NCI-H2107 treated with DMSO at 0.1 percent for 48 hours (cell line): ENCODE measurements around the gene HLTF.
A peak's percentile ranks its signal among the peaks of the same experiment; 100 is the strongest.
"Not testable (repeated sequence)": the region's sequence is repeated elsewhere in the genome, so short reads cannot be mapped to it uniquely, and the experiment has no call there.

Experiments
- DNase-seq: peaks from one replicate; lab custom pipeline; 2025; ENCODE audit not compliant: unreplicated experiment; lab: John Stamatoyannopoulos, UW

HLTF gene

DNA sequence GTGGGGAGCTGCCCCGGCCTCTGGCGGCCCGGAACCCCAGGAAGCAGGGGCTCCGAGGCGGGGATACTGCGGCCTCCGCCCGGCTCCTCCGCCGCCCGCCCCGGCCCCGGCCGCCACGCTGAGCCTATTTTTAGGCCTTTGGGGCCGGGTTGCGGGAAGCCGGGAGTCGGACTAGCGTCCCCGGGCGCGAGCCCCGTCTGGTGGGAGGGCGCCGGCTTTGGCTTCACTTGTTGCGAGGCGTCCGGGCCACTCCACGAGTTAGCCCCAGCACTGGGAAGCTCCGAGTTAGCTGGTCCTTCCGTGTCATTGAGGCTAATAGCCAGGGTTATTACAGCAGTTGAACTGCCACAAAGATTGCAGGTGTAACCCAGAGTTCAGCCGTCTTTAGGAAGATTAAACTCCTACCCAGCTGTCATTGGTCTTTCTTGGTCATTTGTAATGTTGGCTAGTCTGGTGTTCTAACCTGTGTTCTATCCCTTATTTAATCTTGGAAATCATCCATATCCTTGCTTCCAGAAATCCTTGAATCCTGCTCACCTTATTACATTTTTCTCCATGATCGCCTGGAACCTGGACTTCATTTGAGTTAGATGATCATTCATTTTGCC is 94.2 kb downstream of the HLTF start:
- DNase-seq, result peak; percentile 30

DNA sequence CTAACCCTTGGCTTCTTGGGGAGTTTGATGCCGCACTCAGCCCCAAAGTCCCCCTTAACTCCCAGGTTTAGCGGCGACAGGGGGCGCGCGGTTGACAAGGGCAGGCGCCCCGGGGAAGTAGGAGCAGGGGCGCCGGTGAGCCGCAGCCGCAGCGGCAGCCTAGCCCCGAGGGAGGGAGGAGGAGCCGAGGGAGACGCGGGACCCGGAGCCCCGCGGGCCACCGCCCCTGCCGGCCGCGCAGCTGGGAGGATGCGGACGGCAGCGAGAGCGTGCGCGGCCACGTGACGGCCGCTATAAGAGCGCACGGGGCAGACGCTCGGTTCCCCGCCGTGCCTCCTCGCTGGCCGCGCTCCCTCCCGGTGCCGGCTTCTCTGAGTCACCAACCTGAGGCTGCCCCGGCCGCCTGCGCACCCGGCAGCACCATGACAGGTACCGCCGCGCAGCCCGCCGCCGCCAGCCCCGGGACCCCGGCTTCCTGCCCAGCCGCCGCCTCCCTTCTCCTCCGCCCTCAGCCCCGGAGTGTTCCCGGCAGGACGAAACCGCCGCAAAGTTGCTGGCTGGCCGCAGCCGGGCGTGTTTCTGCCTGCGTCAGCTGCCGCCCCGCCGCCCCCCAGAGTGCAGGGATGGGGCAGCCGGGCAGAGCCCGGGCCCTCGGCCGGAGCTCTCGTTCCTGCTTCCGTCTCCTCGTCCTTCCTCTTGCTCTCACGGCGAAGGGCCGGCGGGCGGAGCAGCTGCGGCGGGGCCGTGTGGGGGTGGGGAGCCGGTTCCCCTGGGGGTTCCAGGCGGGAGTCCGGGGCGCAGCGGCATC is 94.9 kb downstream of the HLTF start, which contains the start of gene GYG1:
Gene GYG1, plus strand, starts transcription at position 322 of the 808 bp plus-strand sequence. Its CDS starts 101 bp downstream, at position 423.
- DNase-seq, result peak; percentile 15

DNA sequence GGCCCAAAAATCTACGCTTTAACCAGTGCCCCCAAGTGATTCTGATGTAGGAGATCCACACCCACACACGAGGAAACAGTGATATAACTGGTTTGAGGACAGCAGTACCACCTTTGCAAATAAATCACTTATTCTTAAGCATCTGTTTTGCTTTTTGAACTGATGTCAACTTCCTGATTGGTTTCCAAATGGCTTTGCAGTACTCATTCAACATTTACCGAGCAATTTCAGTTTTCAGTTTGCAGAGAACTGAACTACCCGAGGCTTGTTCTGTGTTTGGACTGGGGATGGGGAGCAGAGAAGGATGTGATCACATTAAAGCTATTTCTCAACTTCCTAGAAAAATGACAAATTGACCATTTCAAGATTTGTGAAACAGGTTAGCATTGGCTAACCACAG is 96.1 kb downstream of the HLTF start:
- DNase-seq, result no peak

DNA sequence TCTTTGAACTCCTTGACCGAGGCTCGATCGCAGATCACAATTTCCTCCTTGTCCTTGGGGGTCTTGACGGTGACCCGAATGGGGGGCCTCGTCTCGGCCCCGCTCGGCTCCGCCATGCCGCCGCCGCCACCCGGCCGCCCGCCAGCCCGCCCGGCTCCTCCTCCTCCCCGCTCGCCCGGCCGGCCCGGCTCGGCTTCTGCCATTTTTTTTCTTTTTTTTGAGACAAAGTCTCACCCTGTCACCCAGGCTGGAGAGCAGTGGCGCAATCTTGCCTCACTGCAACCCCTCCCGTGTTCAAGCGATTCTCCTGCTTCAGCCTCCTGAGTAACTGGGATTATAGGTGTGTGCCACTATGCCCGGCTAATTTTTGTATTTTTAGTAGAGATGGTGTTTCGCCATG is 98.8 kb downstream of the HLTF start:
- not testable (repeated sequence) for DNase-seq

DNA sequence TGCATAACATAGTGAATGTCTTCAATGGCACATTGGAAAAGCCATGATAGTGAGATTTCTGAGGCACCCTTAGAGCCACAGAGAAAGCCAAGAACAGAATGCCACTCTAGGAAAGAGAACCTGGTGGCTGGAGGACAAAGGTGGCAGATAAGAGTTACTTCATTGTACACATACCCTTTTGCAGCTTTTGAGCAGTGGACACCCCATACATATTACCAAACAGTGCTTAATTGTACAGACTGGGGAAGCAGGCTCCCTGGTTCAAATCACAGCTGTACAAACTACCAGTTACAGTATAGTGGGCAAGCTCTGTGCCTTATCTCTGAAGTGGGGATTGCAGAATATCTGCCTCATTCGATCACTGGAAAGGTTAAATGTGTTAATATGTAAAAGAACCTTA is 105.1 kb downstream of the HLTF start:
- no peak for DNase-seq
